GM13977 (cell line): ENCODE data around the gene FYB2.

Experiments used
- DNase-seq: peaks from one replicate; pipeline ENCODE4 v3.0.0; 2012; ENCODE audit warnings: low spot score
- in situ Hi-C: fragments of 300-500 bp; cut with MboI; formaldehyde crosslinking; loops from one replicate; pipeline ENCODE4 v1.12.0; 2022; ENCODE audit warnings: low sequenced_read_pairs, low pct_unique_long_range_greater_than_20kb, mixed read lengths, inconsistent platforms; ENCODE audit not compliant: unreplicated experiment
- TF ChIP-seq, protein P1 (sequence below): IDR thresholded peaks from 2 replicates; pipeline ENCODE4 v1.5.1; 2012; ENCODE audit warnings: mild to moderate bottlenecking, control low read depth; ENCODE audit not compliant: insufficient read depth; ENCODE audit errors: extremely low read depth, missing control alignments

The FYB2 gene, protein sequence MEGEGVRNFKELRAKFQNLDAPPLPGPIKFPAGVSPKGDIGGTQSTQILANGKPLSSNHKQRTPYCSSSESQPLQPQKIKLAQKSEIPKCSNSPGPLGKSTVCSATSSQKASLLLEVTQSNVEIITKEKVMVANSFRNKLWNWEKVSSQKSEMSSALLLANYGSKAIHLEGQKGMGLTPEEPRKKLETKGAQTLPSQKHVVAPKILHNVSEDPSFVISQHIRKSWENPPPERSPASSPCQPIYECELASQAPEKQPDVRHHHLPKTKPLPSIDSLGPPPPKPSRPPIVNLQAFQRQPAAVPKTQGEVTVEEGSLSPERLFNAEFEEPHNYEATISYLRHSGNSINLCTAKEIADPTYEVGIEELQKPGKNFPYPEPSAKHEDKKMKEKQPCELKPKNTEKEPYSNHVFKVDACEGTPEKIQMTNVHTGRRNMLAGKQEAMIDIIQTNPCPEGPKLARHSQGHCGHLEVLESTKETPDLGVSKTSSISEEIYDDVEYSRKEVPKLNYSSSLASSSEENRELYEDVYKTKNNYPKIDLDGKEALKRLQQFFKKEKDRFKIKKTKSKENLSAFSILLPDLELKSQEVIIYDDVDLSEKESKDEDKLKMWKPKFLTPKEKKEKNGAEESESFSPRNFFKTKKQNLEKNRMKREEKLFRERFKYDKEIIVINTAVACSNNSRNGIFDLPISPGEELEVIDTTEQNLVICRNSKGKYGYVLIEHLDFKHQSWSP

DNA sequence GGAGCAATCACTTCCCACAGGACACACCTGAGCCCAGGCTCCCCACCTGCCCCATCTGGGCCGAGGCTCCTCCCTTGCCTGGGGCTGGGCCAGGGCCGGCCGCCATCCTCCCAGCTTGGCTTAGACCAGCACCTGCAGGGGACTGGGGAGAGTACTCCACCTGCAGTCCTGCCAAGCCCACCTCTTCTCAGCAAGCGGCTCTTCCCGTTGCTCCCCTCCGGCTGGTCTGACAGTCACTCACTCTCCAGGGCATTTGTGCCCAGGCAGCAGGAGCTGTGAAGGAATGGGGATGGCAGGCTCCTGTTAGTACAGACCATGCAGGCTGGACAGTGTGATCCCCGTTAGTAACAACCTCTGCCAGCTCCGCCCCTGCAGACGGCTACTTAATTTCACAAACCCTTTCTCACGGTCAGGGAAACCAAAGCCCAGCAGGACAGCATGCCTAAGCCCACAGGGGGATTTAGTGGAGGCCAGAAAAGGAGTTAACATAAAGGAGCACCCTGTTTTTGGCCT lies at the start of gene FYB2:
Gene FYB2, minus strand, starts transcription at position 18 of the 513 bp plus-strand sequence. CDS start 114 bp downstream, outside the sequence.
- no peak for DNase-seq
- in situ Hi-C loops = no loop called here
- TF ChIP-seq, protein P1, sequence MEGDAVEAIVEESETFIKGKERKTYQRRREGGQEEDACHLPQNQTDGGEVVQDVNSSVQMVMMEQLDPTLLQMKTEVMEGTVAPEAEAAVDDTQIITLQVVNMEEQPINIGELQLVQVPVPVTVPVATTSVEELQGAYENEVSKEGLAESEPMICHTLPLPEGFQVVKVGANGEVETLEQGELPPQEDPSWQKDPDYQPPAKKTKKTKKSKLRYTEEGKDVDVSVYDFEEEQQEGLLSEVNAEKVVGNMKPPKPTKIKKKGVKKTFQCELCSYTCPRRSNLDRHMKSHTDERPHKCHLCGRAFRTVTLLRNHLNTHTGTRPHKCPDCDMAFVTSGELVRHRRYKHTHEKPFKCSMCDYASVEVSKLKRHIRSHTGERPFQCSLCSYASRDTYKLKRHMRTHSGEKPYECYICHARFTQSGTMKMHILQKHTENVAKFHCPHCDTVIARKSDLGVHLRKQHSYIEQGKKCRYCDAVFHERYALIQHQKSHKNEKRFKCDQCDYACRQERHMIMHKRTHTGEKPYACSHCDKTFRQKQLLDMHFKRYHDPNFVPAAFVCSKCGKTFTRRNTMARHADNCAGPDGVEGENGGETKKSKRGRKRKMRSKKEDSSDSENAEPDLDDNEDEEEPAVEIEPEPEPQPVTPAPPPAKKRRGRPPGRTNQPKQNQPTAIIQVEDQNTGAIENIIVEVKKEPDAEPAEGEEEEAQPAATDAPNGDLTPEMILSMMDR = no peak

DNA sequence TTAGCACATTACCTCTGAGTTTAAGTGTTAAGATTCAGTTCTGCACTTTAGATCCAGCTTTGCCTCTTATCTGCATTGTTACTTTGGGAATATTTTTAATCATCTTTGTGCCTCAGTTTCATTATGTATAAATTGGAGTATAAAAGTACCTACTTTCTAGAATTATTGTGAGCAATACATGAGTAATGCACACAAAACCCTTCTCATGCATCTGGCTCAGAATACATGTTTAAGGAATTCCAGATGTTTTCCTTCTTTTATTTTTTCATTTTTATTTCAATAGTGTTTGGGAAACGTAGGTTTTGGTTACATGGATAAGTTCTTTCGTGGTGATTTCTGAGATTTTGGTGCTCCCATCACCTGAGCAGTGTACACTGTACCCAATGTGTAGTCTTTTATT lies 49.6 kb upstream of the FYB2 start:
- in situ Hi-C loops = no loop called here
- TF ChIP-seq, protein P1 = no peak
- no peak for DNase-seq

DNA sequence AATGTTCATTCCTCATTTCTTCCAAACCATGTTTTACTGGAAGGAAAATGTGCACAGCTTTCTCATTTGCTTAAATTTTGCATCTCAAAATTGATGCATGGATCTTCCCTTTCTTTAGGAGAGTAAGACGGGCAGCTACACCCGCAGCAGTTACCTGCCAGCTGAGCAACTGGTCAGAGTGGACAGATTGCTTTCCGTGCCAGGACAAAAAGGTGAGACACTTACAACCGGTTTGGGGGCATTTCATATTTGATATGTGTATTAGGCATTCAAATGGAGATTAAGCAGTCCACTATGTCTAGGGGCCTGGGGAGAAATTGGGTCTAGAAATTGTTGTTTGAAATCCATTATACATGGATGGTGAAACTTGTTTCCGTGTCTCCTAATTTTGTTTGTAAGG lies 48.3 kb upstream of the FYB2 start:
- TF ChIP-seq, protein P1 = no peak
- in situ Hi-C loops = no loop called here
- DNase-seq = no peak

DNA sequence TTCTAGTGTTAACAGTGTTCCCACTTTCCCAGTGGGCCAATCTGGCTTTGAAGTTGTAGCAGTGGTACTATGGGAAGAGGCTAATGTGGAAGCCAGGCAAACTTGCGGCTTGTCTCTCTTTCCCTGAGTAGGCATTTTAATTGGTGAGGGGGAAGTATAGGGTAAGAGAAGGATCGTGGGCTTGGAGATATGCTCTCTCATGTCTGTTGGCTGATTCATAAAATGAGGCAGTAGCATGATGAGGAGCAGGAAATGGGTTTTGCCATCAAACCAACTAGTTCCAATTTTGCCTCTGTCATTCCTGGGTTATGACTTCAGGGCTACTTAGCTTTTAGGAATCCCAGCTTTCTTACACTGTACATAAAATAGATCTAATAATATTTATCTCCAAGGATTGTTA lies 47.5 kb upstream of the FYB2 start:
- TF ChIP-seq, protein P1 = no peak
- in situ Hi-C loops = no loop called here
- DNase-seq = no peak

DNA sequence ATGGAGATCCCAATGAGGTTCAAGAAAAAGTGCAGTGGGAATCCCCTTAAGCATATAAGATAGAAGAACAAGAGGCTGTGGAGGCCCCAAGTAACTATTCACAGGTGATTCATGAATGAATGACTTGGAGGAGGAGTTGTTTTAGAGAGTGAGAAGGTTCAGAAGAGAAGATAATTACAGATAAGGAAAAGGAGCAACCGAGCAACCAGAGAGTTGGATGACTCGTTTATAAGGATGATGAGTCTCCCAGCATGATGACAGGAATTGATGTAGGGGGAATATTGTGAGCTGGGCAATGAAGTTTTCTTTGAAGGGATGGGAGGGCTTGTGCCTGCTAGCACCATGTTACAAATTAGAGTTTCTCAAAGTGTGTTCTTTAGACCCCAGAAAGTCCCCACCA lies 45.2 kb upstream of the FYB2 start:
- in situ Hi-C loops = no loop called here
- TF ChIP-seq, protein P1 = no peak
- DNase-seq = no peak

DNA sequence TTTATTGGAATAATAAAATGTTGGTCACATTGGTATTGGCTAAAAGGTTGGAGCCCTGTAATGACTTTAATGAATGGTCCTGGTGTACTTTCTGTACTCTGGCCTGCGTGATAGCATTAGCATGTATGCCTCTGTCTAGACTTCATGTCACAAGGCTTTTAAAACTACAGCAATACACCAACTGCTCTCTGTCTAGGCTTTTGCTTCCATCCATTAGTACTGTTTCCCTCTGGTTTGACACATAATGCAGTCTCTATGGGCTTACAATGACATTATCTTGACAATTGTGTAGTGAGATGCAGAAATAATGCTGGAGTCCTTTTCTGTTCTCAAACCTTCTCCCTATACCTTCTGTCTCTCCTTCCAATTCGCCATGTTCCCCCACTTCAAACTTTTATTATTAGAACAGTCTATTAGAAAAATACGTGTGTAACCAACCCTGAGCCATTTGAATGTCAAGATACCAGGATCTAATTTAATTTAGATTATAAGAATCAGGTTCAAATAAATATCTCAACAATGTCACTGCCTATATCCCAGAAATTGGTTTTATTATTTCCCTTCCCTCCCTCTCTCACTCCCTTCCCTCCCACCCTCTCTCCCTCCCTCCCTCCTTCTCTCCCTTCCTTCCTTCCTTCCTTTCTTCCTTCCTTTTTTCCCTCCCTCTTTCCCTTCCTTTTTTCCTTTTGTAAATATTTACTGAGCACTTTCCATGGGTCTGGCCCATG lies 44.2 kb upstream of the FYB2 start:
- DNase-seq = no peak
- TF ChIP-seq, protein P1 = no peak
- in situ Hi-C loops = no loop called here
